HG02970 (cell line): ENCODE data around the gene TTI1.

ENCODE experiments used
- ATAC-seq: cut with Tn5 transposase; IDR thresholded peaks from one replicate; pipeline ENCODE4 v1.9.1; 2021; ENCODE audit warnings: mild to moderate bottlenecking, moderate library complexity, moderate number of reproducible peaks; ENCODE audit not compliant: unreplicated experiment, low FRiP score

The TTI1 gene

GRCh38 chr20:38033330-38034107, at the start of gene TTI1, which contains the start of gene RPRD1B:
Gene TTI1, minus strand, starts transcription at chr20:38033456. Its CDS starts 19,640 bp downstream, at chr20:38013816.
Gene RPRD1B, plus strand, starts transcription at chr20:38033746. Its CDS starts 202 bp downstream, at chr20:38033948.
- peak; percentile 83 for ATAC-seq

- no peak for ATAC-seq
These were observed 49.6 kb upstream of the TTI1 start for GRCh38 chr20:38082894-38083293.

- no peak for ATAC-seq
These were observed 48.3 kb upstream of the TTI1 start for GRCh38 chr20:38081575-38081974.

GRCh38 chr20:38079353-38079752, 46.1 kb upstream of the TTI1 start:
- no peak for ATAC-seq

GRCh38 chr20:38078084-38078483, 44.8 kb upstream of the TTI1 start:
- no peak for ATAC-seq

- no peak for ATAC-seq
These were observed 43.3 kb upstream of the TTI1 start for GRCh38 chr20:38076548-38076947.

- no peak for ATAC-seq
These were observed 42.1 kb upstream of the TTI1 start for GRCh38 chr20:38075161-38075998.

- ATAC-seq, result no peak
These were observed 40.2 kb upstream of the TTI1 start for GRCh38 chr20:38073307-38074071.

GRCh38 chr20:38072898-38073297, 39.6 kb upstream of the TTI1 start:
- ATAC-seq, result no peak

- no peak for ATAC-seq
These were observed 34.6 kb upstream of the TTI1 start for GRCh38 chr20:38067717-38068365.

- ATAC-seq, result no peak
These were observed 33.9 kb upstream of the TTI1 start for GRCh38 chr20:38066969-38067716.

GRCh38 chr20:38065764-38066375, 32.6 kb upstream of the TTI1 start:
- no peak for ATAC-seq

GRCh38 chr20:38063911-38064530, 30.8 kb upstream of the TTI1 start:
- no peak for ATAC-seq

- no peak for ATAC-seq
These were observed 29.6 kb upstream of the TTI1 start for GRCh38 chr20:38062890-38063289.

GRCh38 chr20:38061109-38061508, 27.9 kb upstream of the TTI1 start:
- ATAC-seq, result no peak

- ATAC-seq, result no peak
These were observed 27.3 kb upstream of the TTI1 start for GRCh38 chr20:38060536-38060935.

- ATAC-seq, result no peak
These were observed 26.6 kb upstream of the TTI1 start for GRCh38 chr20:38059832-38060231.

- ATAC-seq, result no peak
These were observed 24.2 kb upstream of the TTI1 start for GRCh38 chr20:38057351-38057972.
